CMK (cell line): ENCODE data around the gene ZNF175.

Experiments
- DNase-seq: peaks from one replicate; pipeline ENCODE4 v3.0.0-alpha.2; 2010; ENCODE audit warnings: low read depth

ZNF175 gene

DNA sequence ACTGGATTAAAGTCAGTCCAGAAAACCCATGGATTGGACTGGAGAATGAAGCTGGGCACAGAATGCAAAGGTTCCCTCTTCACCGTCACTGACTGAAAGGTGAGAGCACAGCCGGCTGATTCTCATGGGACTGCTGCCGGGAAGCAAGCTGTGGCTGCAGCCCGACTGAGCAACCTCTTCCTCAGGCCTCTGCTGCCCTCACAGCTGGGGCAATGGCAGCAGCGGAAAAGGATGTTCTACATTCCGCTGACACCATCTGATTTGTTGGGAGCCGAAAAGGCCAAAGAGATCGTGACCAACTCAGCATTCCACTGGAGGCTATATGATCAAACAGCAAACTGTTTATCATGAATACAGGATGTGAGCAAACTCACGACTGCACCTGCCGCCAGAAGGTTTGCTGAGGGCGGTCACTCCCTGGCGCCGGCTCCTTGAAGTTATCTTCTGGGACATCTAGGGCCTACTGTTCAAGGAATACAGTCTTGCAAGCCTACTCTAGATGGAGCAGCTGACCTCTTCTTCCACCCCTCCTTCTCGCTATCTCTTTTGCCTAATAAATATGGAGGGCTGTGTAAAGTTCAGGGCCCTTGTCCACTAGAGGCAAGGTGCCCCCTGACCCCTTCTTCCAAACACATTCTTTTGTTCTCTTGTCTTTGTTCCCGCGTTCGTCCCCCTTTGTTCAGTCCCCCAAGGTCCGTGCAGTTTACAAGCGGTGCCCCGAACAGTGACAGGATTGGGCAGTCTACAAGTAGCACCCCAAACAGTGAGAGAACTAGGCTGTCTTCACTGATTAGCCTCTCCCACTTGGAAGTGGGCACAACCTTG is 20.0 kb upstream of the ZNF175 start:
- no peak for DNase-seq

DNA sequence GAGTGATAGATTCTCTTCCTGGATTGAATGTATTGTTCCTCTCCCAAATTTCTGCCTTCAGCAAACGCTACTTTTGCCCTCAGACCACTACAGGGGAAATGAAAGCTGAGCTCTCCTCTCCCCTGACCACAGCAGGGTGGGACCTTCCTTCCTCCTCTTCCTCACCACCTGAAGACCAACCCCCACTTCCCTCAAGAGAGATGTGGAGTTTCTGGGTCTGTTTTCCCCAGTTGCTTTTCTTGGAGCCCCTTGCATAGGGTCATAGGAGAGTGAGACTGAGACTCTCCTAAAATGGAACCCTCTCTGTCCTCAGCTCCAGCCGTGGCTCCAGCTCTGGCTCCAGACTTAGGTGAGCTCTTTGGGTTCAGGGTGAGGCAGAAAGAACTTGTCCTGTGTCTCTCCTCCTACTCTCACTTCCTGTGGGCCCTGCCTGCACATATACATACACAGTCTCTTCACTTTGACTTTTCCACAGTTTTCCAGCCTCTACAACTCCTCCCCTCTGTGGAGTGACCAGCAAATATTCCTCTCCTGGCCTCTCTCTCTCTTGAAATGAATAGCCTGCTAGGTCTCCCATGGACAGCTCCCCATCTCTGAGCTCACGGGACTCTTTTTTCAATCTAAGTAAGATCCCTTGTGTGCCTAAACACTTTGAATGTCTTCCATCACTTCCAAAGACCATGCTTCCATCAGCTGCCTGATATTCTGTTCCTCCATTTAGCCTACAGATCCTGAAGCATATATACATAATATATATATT is 19.2 kb upstream of the ZNF175 start:
- DNase-seq: no peak

DNA sequence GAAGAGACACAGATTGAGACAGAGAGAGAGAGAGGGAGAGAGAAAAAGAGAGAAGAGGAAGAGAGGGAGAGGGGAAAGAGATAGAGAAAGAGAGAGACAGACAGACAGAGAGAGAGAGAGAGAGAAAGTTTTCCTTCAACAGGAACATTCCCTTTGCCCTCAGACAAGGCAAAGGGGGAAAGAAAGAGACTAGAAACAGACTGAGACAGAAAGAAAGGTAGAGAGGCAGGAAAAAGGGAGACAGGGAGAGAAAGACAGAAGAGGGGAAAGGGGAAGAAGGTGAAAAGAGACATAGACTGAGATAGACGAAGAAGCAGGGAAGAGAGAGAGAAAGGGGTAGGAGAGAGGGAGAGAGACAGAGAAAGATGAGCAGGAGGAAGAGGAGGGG is 18.5 kb upstream of the ZNF175 start:
- DNase-seq: no peak

DNA sequence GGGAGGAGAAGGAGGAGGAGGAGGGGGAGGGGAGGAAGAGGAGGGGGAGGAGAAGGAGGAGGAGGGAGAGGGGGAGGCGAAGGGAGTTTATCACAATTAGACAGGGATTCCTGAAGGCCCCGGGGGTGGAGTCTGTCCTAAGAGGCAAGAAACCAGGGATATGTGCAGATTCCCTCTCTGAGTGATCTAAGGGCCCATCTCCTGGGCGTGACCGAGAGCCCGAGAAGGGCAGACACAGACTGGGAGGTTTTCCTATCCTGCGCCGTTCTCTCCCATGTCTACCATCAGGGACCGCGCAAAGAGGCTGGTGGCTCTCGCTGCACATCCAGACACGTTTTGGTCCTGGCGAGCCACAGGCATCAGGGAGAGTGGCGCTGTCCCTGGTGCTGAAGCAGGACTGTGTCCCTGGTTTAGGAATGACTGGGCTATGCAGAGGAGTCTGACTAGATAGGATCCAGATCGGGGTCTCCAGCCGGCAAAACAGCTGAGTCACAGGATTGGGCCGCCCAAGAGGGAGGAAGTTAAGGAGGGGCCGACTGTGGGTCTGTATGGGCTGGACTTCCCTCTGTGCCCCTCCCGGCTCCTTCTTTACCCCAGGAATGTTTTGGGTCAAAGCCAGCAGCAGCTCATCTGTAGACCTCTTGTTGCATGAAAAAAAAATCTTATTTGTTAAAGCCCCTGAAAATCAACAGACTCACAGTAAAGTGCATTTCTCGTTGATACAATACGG is 17.9 kb upstream of the ZNF175 start:
- peak; percentile 83 for DNase-seq

DNA sequence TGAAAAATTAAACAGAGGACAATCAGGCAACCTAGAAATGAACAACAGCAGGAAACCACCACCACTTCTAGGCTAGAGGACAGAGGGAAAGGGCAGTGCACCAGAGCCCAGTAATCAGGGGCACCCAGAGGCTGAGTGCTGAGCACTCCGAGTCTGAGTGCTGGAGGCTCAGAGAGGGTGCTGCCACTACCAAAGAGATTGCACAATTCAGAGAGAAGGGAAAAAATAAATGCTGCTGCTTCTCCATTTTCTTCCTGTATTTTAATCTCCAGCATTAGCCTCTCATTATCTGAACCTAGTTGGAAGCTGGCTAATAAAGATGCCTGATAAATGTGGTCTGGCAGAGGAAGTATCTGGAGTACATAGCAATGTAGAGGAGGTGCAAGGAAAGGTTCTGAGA is 11.8 kb upstream of the ZNF175 start:
- DNase-seq: no peak

DNA sequence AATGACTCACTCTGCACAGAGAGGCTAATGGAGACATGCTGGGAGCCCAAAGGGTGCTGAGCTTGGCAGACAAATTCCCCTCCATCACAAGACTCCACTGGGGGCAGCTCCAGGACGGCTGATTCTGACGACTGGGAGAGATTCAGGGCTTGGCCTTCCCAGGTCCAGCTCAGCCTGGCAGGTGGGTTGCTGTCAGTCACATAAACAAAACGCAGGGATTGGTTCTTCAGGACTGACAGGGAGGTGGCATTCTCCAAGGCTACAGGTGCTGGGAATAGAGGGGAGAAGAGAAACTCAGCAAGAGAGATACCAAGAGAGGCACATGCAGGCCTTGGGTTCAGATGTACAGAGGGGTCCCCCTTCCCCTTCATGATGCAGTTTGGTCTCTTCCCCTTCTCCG is 10.7 kb upstream of the ZNF175 start:
- no peak for DNase-seq

DNA sequence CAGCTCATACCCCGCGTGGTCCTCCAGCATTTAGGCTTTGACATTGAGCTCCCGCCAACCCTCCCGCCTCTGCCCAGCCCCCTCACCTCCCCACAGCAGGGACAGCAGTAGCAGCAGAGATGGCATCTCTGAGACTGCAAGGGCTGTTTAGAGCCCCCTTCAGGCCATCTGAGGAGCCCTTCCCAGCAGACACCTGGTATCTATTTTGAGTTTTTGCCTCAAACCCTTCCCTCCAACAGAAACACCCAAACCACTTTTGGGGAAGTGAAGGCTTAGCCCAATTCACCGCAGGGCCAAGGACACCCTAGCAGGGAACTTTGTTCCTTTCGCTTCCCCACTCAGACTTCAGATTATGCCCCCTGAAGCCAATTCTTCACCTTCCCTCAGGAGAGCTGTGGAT is 6.3 kb upstream of the ZNF175 start:
- peak; percentile 67 for DNase-seq

DNA sequence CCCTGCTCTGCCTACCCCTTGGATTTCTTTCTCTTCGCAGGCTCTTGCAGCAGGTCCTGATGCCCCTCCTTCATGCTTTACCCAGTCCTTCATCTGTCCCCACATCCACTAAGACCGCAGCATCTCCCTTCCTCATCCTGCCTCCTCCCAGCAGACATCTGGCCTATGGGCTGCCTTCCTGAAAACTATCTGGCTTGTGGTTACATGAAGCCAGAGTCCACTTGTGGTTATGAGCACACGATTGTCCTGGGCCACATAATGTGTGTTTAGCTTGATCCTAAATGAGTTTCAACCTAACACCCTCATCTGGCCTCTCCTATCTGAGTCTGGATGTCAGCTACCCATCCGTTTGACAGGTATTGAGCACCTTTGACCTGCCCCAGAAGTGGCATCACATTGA is 5.5 kb upstream of the ZNF175 start:
- DNase-seq: peak; percentile 99

DNA sequence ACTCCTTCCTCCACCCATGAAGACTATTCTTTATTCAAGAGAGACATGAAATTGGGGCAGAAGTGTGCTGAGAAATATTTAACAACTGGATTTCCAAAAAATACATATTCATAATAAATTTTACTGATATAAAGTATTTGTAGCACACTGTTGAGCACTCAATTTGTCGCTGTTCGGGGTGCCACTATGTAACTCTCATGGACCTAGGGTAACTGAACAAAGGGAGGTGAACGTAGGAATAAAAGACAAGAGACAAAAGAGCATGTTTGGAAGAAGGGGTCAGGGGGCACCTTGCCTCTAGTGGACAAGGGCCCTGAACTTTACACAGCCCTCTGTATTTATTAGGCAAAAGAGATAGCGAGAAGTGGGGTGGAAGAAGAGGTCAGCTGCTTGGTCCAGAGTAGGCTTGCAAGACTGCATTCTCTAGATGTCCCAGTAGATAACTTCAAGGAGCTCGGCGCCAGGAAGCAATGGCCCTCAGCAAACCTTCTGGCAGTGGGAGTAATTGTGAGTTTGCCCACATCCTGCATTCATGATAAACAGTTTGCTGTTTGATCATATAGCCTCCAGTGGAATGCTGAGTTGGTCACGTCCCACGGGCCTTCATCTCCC is 4.5 kb upstream of the ZNF175 start:
- peak; percentile 93 for DNase-seq

DNA sequence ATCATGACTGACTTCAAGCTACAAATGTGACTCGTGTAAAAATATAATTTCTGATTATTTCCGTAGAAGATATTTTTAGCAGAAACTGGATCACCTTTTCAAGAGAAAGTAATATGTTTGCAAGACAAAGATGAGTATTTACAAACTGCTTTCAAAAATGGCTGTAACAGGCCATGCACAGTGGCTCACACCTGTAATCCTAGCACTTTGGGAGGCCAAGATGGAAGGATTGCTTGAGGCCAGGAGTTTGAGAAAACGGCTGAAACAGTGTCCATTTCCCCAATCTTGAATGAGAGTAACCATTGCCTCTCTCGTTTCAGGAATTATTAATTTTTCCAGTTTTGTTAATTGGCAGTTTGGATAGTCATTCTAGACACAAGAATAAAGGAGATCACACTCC is 3.5 kb upstream of the ZNF175 start:
- DNase-seq: no peak

DNA sequence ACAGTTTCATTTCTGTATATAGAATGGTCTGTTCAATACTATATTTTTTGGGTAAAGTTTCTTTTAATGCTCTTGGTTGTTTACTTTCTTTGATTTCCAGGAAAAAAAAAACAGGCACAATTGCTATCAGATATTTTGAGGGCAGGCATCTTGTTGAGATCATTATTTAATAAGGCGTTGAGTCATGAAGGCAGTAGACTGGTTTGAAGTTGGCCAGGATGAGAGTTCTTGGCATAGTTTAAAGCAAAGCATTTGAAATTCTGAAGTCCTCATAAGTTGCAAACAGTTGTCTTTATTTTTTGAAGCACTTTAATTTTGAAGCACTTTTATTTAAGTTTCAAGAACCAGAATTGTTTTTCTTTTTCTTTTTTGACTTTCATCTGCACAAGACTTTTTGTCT is 2.6 kb upstream of the ZNF175 start:
- DNase-seq: no peak

DNA sequence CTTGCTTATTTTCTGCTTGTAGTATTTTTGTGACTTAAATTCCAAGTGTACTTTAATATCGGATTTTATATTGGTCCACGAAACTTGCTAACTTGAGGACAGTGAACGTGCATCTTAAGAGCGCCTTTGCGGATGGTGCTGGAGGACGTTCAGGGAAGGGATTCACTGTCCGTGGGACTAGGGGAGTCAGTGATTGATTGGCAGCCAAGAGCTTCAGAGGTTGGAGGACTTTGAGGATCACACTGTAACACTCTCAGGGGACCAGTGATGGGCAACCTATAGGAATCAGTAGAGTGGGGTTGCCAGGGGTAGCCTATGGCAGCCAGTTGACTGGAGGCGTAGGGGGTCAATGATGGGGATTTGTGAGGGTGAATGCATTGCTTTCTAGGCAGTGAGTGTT is 516 bp downstream of the ZNF175 start:
- no peak for DNase-seq

DNA sequence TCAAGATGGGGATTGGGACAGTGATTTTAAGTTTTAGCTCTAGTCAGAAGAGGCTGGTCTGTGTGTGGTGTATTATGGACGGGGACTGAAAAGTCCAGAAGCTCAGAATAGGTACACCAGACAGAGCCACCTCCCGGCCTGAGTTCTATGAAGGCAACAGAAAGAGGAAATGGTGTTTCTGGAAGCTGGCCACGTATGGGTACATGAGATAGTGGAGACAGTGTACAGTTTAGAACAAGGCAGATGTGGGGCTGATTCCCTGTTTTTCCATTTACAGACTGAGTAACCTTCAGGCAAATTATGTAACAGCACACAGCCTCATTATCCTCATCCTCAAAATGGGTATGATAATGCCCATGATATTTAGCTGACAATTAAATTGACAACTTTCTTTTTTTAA is 1.3 kb downstream of the ZNF175 start:
- DNase-seq: peak; percentile 78

DNA sequence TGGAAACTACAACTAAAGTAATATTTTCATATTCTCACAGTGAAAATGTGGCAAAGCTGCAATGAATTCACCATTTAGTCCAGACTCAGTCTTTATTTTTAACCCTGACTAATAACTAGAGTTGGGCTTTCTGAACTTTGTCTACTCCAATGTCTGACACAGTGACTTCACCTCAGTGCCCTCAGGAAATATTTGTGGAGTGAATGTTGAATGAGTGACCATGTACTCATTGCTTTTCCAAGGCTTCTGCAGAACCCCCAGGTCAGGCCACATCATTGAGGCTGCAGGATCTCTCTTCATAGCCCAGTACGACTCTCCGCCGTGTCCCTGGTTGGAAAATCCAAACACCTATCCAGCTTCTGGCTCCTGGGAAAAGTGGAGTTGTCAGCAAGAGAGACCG is 1.8 kb downstream of the ZNF175 start:
- DNase-seq: no peak

DNA sequence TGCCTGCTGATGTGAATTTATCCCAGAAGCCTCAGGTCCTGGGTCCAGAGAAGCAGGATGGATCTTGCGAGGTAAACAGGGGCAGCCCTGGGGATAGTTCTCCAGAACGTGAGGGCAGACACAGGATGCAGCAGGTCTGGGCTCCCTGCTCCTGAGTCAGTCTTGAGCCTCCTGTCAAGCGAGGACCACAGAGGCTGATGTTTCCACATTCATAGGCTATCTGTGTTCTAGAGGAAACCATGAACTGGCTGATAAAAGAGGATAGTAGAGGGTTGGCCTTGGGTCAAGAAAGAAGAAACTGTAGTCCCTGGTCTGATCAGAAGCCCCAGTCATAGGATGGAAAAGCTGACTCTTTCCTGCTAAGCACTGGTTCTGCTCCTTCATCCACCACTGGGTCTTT is 2.2 kb downstream of the ZNF175 start:
- DNase-seq: peak; percentile 76

DNA sequence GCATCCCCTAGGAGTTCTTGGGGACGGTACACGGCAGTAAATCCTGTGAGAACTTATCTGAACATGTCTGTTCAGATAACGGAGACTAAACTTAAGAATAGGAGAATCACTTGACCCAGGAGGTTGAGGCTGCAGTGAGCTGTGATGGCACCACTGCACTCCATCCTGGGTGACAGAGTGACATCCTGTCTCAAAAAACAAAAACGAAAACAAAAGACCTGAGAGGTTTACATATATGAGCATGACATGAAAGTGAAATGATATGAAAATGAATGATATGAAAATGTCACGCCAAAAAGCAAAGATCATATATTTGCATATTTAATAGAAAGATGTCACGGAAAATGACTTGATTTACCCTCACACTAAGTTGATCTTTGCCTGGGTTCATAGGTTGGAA is 5.8 kb downstream of the ZNF175 start:
- DNase-seq: no peak

DNA sequence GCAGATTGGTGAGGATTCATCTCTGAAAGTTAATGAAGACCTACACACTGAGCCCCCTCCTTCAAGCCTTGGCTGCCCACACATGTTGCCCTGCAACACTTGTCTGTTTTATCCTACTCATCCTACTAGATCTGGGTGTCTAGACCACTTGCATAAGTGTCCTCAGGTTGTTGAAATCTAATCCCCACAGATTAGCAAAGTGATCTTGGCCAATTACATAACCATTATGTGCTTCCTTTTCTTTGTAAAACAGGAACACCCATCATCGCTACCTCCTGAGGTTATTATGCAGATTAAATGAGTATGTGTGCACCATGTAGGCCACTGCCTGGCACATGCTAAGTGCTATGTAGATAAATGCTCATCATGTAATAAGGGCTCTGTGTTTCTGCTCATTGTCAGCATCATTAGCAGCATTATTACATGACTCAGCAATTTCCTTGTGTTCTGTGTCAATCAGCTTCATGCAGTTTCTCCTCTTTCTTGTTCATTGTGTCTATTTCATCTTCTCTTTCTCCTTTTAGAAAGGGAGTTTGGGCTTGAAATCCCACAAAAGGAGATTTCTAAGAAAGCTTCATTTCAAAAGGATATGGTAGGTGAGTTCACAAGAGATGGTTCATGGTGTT is 15.1 kb downstream of the ZNF175 start:
- DNase-seq: no peak

DNA sequence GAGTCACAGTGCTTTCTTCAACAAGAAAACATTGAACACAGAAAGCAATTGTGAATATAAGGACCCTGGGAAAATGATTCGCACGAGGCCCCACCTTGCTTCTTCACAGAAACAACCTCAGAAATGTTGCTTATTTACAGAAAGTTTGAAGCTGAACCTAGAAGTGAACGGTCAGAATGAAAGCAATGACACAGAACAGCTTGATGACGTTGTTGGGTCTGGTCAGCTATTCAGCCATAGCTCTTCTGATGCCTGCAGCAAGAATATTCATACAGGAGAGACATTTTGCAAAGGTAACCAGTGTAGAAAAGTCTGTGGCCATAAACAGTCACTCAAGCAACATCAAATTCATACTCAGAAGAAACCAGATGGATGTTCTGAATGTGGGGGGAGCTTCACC is 15.7 kb downstream of the ZNF175 start:
- no peak for DNase-seq

DNA sequence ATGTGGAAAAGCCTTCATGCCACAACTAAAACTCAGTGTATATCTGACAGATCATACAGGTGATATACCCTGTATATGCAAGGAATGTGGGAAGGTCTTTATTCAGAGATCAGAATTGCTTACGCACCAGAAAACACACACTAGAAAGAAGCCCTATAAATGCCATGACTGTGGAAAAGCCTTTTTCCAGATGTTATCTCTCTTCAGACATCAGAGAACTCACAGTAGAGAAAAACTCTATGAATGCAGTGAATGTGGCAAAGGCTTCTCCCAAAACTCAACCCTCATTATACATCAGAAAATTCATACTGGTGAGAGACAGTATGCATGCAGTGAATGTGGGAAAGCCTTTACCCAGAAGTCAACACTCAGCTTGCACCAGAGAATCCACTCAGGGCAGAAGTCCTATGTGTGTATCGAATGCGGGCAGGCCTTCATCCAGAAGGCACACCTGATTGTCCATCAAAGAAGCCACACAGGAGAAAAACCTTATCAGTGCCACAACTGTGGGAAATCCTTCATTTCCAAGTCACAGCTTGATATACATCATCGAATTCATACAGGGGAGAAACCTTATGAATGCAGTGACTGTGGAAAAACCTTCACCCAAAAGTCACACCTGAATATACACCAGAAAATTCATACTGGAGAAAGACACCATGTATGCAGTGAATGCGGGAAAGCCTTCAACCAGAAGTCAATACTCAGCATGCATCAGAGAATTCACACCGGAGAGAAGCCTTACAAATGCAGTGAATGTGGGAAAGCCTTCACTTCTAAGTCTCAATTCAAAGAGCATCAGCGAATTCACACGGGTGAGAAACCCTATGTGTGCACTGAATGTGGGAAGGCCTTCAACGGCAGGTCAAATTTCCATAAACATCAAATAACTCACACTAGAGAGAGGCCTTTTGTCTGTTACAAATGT is 16.4 kb downstream of the ZNF175 start:
- DNase-seq: no peak

DNA sequence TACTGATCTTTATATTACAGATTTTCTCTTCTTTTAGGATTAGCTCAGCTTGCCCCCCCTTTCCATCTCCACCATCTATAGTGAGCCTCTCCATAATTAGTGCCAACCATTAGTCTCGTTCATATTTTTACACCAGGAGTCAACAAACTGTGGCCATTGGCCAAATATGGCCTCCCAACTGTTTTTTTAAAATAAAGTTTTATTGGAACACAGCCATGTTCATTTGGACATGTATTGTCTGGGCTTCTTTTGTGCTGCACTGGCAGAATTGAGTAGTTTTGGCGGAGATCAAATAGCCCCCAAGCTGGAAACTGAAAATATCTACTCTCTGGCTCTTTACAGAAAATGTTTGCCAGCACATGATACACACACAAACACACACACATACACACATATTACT is 18.4 kb downstream of the ZNF175 start:
- no peak for DNase-seq

DNA sequence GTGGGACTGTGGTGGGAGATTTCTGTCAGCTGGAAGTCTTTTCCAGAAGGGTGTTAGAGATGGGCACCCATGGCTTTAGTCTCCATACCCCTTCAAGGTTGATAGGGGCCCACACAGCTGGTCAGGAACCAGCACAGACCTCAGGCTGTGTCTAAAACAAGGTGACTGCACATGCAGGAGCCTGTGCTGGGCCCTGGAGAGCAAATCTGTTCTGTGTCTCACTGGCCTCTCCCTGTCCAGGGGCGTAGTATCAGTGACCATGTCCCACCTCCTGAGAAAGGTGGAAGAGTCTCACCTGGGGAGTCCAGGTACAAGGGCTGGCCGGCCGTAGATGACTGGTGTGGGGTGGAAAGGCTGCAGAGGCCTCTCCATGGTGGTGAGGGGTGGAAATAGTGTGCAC is 19.4 kb downstream of the ZNF175 start:
- DNase-seq: no peak
